ENCODE measurements around the gene NUP93. TPM values are rescaled to one million over a fixed set of nuclear protein-coding genes. Genes with fewer than 3 reads are reported as not detected.

NUP93 gene
- total and polyA plus RNA-seq, 10 donors, result 29.2 to 102 (median 56.6) TPM

- WGBS, 5 donors, result 89 to 99% (median 95%) methylated on average over 2 of the region's 2 CpGs
- Histone ChIP-seq H3K27me3 (replicated peaks in 1 of 7) (no peaks in the 10 kb centered on the region), H3K27ac (no peak overlapping the region), H3K4me1 (peaks cover 0 to 10% (median 4%) of the 10 kb centered on the region in 6 donors), H3K36me3 (peaks cover 0 to 28% (median 0%) of the 10 kb centered on the region in 6 donors), H3K4me3 (no peak overlapping the region), H3K9me3 (no peaks in the 10 kb centered on the region)
- no peak for DNase-seq
- intact Hi-C loops (cut with DNase I; ENCODE audit: low total_unique reads), result no loop called here
- no peak for TF ChIP-seq CTCF (IDR thresholded peaks at IDR 0.05 in 8 of 11, conservative IDR thresholded peaks at IDR 0.05 in 3 of 11)
- no peak for TF ChIP-seq POLR2AphosphoS5 (IDR thresholded peaks at IDR 0.05)
- TF ChIP-seq POLR2A (IDR thresholded peaks at IDR 0.05), result no peak
Measured at GRCh38 chr16:56797861-56798260, 67.9 kb downstream of the NUP93 start.

- H3K27me3 ChIP-seq (replicated peaks in 1 of 7), result no peaks in the 10 kb centered on the region
- WGBS, 5 donors, result 93 to 96% (median 95%) methylated on average over 3 of the region's 3 CpGs
- H3K9me3 ChIP-seq, result no peaks in the 10 kb centered on the region
- intact Hi-C loops (cut with DNase I; ENCODE audit: low total_unique reads), result no loop called here
- TF ChIP-seq POLR2AphosphoS5 (IDR thresholded peaks at IDR 0.05) (no peak), POLR2A (IDR thresholded peaks at IDR 0.05) (no peak), CTCF (IDR thresholded peaks at IDR 0.05 in 8 of 11, conservative IDR thresholded peaks at IDR 0.05 in 3 of 11) (no peak)
- H3K27ac ChIP-seq, result no peak overlapping the region
- H3K4me3 ChIP-seq, result no peak overlapping the region
- DNase-seq, result no peak
- peaks cover 0 to 28% (median 0%) of the 10 kb centered on the region in 6 donors for H3K36me3 ChIP-seq
- H3K4me1 ChIP-seq, result peaks cover 0 to 4% (median 0%) of the 10 kb centered on the region in 6 donors
Measured at GRCh38 chr16:56798955-56799354, 69.0 kb downstream of the NUP93 start.

GRCh38 chr16:56800355-56800754, 70.4 kb downstream of the NUP93 start:
- Histone ChIP-seq H3K27ac (no peak overlapping the region), H3K9me3 (no peaks in the 10 kb centered on the region), H3K4me3 (no peak overlapping the region), H3K27me3 (replicated peaks in 1 of 7) (no peaks in the 10 kb centered on the region), H3K36me3 (peaks cover 0 to 33% (median 3%) of the 10 kb centered on the region in 6 donors), H3K4me1 (peaks cover 0 to 4% (median 0%) of the 10 kb centered on the region in 6 donors)
- TF ChIP-seq POLR2A (IDR thresholded peaks at IDR 0.05), result no peak
- no peak for TF ChIP-seq POLR2AphosphoS5 (IDR thresholded peaks at IDR 0.05)
- TF ChIP-seq CTCF (IDR thresholded peaks at IDR 0.05 in 8 of 11, conservative IDR thresholded peaks at IDR 0.05 in 3 of 11), result no peak
- intact Hi-C loops (cut with DNase I; ENCODE audit: low total_unique reads), result no loop called here
- no peak for DNase-seq
- 91 to 100% (median 97%) methylated on average over 1 of the region's 1 CpG for WGBS, 5 donors

GRCh38 chr16:56801762-56802161, 71.8 kb downstream of the NUP93 start:
- H3K4me1 ChIP-seq, result peaks cover 0 to 4% (median 0%) of the 10 kb centered on the region in 6 donors
- 58 to 95% (median 84%) methylated on average over 3 of the region's 3 CpGs for WGBS, 5 donors
- no peak overlapping the region for H3K4me3 ChIP-seq
- H3K27ac ChIP-seq, result no peak overlapping the region
- H3K36me3 ChIP-seq, result peaks cover 0 to 47% (median 17%) of the 10 kb centered on the region in 6 donors
- H3K27me3 ChIP-seq (replicated peaks in 1 of 7), result no peaks in the 10 kb centered on the region
- intact Hi-C loops (cut with DNase I; ENCODE audit: low total_unique reads), result no loop called here
- TF ChIP-seq POLR2AphosphoS5 (IDR thresholded peaks at IDR 0.05), result no peak
- TF ChIP-seq CTCF (IDR thresholded peaks at IDR 0.05 in 8 of 11, conservative IDR thresholded peaks at IDR 0.05 in 3 of 11), result no peak
- no peak for TF ChIP-seq POLR2A (IDR thresholded peaks at IDR 0.05)
- no peaks in the 10 kb centered on the region for H3K9me3 ChIP-seq
- DNase-seq, result no peak

Data from spleen (tissue), 11 donors.